Loucy (cell line): ENCODE data around the gene DENND2C.

Experiments
- EZH2phosphoT487 ChIP-seq: fragments of 200-600 bp; IDR thresholded peaks from 2 replicates; pipeline ENCODE4 v1.6.1; 2018; ENCODE audit warnings: antibody characterized with exemption, mild to moderate bottlenecking, moderate library complexity, borderline replicate concordance
- TF ChIP-seq, protein P1 (sequence below): fragments of 200-600 bp; sonication (generic); conservative IDR thresholded peaks from 2 replicates; pipeline ENCODE4 v1.5.1; 2014; ENCODE audit warnings: mild to moderate bottlenecking, antibody characterized with exemption, low read length

- TF ChIP-seq, protein P1, sequence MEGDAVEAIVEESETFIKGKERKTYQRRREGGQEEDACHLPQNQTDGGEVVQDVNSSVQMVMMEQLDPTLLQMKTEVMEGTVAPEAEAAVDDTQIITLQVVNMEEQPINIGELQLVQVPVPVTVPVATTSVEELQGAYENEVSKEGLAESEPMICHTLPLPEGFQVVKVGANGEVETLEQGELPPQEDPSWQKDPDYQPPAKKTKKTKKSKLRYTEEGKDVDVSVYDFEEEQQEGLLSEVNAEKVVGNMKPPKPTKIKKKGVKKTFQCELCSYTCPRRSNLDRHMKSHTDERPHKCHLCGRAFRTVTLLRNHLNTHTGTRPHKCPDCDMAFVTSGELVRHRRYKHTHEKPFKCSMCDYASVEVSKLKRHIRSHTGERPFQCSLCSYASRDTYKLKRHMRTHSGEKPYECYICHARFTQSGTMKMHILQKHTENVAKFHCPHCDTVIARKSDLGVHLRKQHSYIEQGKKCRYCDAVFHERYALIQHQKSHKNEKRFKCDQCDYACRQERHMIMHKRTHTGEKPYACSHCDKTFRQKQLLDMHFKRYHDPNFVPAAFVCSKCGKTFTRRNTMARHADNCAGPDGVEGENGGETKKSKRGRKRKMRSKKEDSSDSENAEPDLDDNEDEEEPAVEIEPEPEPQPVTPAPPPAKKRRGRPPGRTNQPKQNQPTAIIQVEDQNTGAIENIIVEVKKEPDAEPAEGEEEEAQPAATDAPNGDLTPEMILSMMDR = no peak
- TF ChIP-seq EZH2phosphoT487 = no peak
These were observed 80.7 kb downstream of the DENND2C start for GRCh38 chr1:114589122-114589521.
